Mammary epithelial cell (primary cell): Measurements from ENCODE around the gene C20orf96.

Experiments
- CTCF ChIP-seq, 2 donors: IDR thresholded peaks in 1 of 2; conservative IDR thresholded peaks in 1 of 2; 2 replicates each; pipeline ENCODE4 v1.5.1; 2011 to 2012; ENCODE audit warnings: inconsistent platforms in 2 of 2, low read length in 2 of 2, mild to moderate bottlenecking in 2 of 2, control low read depth in 1 of 2, low read depth in 1 of 2; ENCODE audit not compliant: insufficient read depth in 1 of 2; ENCODE audit errors: extremely low read depth in 1 of 2
- EZH2 ChIP-seq: IDR thresholded peaks from 2 replicates; pipeline ENCODE4 v1.6.1; 2012; ENCODE audit warnings: low read length, inconsistent platforms, borderline replicate concordance

- TF ChIP-seq CTCF (conservative IDR thresholded peaks at IDR 0.05 in 1 of 2, IDR thresholded peaks at IDR 0.05 in 1 of 2; ENCODE audit: extremely low read depth in 1 of 2, insufficient read depth in 1 of 2, low read depth in 1 of 2, low read length in 2 of 2) (no peak), EZH2 (no peak)
Measured at GRCh38 chr20:312866-313265, 22.3 kb upstream of the C20orf96 start.
